ENCODE measurements around the gene FSIP1. TPM values are rescaled to one million over a fixed set of nuclear protein-coding genes. Genes with fewer than 3 reads are reported as not detected.

The FSIP1 gene
- polyA plus RNA-seq, 2 of the 4 experiments (the other 2 are of a cell fraction), result 0.71 to 0.93 TPM

DNA sequence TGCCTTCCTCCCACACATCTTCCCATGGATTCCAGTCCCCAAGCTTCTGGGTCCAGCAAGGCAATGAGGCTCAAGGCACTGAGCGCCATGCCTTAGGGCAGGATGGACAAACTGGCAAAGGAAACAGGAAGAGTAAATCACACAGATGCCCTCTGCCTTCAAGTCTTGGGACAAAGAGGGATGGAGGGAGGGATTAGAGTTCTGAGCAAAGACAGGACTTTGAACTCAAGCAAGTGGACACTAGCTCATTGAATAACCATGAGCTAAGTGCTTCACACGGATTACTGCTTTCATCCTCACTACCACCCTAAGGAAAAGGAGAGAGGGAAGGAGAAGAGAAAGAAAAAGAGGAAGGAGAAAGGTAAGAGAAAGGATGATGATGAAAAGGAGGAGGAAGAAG is 209.4 kb downstream of the FSIP1 start:
- TF ChIP-seq RAD21 (conservative IDR thresholded peaks at IDR 0.05 in 1 of 2, IDR thresholded peaks at IDR 0.05 in 1 of 2) (no peak), JUN (IDR thresholded peaks at IDR 0.05) (no peak), NPAS2 (CRISPR knock-in tag; IDR thresholded peaks at IDR 0.05; ENCODE audit: borderline replicate concordance) (no peak), EHMT2 (IDR thresholded peaks at IDR 0.05; ENCODE audit: low read depth) (no peak), HOXA7 (CRISPR knock-in tag; IDR thresholded peaks at IDR 0.05) (no peak), HES2 (IDR thresholded peaks at IDR 0.05) (no peak), ZFP36 (IDR thresholded peaks at IDR 0.05; ENCODE audit: borderline replicate concordance, partially characterized antibody) (no peak), TP53 (CRISPR knock-in tag; IDR thresholded peaks at IDR 0.05) (no peak), MAFK (IDR thresholded peaks at IDR 0.05; ENCODE audit: partially characterized antibody) (no peak), ATOH8 (CRISPR knock-in tag; IDR thresholded peaks at IDR 0.05; ENCODE audit: low read depth) (no peak), RCOR1 (IDR thresholded peaks at IDR 0.05; ENCODE audit: low read depth, low read length) (no peak), MYC (IDR thresholded peaks at IDR 0.05; ENCODE audit: borderline replicate concordance, low read length) (no peak), CHD4 (IDR thresholded peaks at IDR 0.05; ENCODE audit: borderline replicate concordance) (no peak), BHLHE40 (IDR thresholded peaks at IDR 0.05; ENCODE audit: low read depth, low read length) (no peak), ESRRA (IDR thresholded peaks at IDR 0.05; ENCODE audit: borderline replicate concordance, low read length) (no peak), CEBPB (IDR thresholded peaks at IDR 0.05) (no peak)
- TF ChIP-seq, protein P1, sequence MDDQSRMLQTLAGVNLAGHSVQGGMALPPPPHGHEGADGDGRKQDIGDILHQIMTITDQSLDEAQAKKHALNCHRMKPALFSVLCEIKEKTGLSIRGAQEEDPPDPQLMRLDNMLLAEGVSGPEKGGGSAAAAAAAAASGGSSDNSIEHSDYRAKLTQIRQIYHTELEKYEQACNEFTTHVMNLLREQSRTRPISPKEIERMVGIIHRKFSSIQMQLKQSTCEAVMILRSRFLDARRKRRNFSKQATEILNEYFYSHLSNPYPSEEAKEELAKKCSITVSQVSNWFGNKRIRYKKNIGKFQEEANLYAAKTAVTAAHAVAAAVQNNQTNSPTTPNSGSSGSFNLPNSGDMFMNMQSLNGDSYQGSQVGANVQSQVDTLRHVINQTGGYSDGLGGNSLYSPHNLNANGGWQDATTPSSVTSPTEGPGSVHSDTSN (IDR thresholded peaks at IDR 0.05), result no peak
- TF ChIP-seq, protein P2, sequence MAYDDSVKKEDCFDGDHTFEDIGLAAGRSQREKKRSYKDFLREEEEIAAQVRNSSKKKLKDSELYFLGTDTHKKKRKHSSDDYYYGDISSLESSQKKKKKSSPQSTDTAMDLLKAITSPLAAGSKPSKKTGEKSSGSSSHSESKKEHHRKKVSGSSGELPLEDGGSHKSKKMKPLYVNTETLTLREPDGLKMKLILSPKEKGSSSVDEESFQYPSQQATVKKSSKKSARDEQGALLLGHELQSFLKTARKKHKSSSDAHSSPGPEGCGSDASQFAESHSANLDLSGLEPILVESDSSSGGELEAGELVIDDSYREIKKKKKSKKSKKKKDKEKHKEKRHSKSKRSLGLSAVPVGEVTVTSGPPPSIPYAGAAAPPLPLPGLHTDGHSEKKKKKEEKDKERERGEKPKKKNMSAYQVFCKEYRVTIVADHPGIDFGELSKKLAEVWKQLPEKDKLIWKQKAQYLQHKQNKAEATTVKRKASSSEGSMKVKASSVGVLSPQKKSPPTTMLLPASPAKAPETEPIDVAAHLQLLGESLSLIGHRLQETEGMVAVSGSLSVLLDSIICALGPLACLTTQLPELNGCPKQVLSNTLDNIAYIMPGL (CRISPR knock-in tag; IDR thresholded peaks at IDR 0.05; ENCODE audit: borderline replicate concordance), result no peak
- 68% methylated on average over 2 of the region's 2 CpGs for WGBS (ENCODE audit: missing lambda C conversion rate)
- no peak for DNase-seq (ENCODE audit: low read depth in 1 of 2, low spot score in 1 of 2)
- no peaks in the 10 kb centered on the region for H3K9me3 ChIP-seq
- no peak for ATAC-seq
- H3K4me3 ChIP-seq, result no peak overlapping the region
- POLR2A ChIA-PET, result no interaction called here
- peaks cover under 1% of the 10 kb centered on the region; the same call in 1 of the 3 replicates for H3K4me1 ChIP-seq
- H3K27ac ChIP-seq, result no peak overlapping the region
- CTCF ChIA-PET, result interaction anchor here (1.4 kb wide), 1 partner anchor 10 kb away, joined by 3 read pairs; no protein-coding TSS in a partner anchor
- no peak for FAIRE-seq
- H3K4me2 ChIP-seq, result no peak overlapping the region

GRCh38 chr15:39565851-39566250 is 216.8 kb downstream of the FSIP1 start:
- Histone ChIP-seq H3K9me3 (no peaks in the 10 kb centered on the region), H3K4me1 (no peaks in the 10 kb centered on the region), H3K27ac (no peak overlapping the region), H3K4me2 (no peak overlapping the region), H3K4me3 (no peak overlapping the region)
- ATAC-seq, result no peak
- ChIA-PET CTCF (interaction anchor here (0.8 kb wide), 1 partner anchor 673 kb away, joined by 3 read pairs; no protein-coding TSS in a partner anchor), POLR2A (no interaction called here)
- DNase-seq (ENCODE audit: low read depth in 1 of 2, low spot score in 1 of 2), result no peak
- 89% methylated on average over 2 of the region's 2 CpGs for WGBS (ENCODE audit: missing lambda C conversion rate)
- TF ChIP-seq ESRRA (IDR thresholded peaks at IDR 0.05; ENCODE audit: borderline replicate concordance, low read length), result no peak
- no peak for TF ChIP-seq FOSB (CRISPR knock-in tag; IDR thresholded peaks at IDR 0.05)
- TF ChIP-seq RCOR1 (IDR thresholded peaks at IDR 0.05; ENCODE audit: low read depth, low read length), result no peak
- no peak for TF ChIP-seq ZNF302 (CRISPR knock-in tag; IDR thresholded peaks at IDR 0.05)
- TF ChIP-seq HEYL (CRISPR knock-in tag; IDR thresholded peaks at IDR 0.05), result no peak
- no peak for TF ChIP-seq ATOH8 (CRISPR knock-in tag; IDR thresholded peaks at IDR 0.05; ENCODE audit: low read depth)
- no peak for TF ChIP-seq MAX (IDR thresholded peaks at IDR 0.05)
- no peak for FAIRE-seq
